Smooth muscle cell (in vitro differentiated cells): Measurements from ENCODE around the gene SLC39A11. TPM values are rescaled to one million over a fixed set of nuclear protein-coding genes. Genes with fewer than 3 reads are reported as not detected.

Experiments
- DNase-seq: peaks from one replicate; lab custom pipeline; 2025; ENCODE audit not compliant: unreplicated experiment; lab: John Stamatoyannopoulos, UW
- H2AFZ ChIP-seq: fragments of 200-600 bp; sonication (generic); 2 replicates; pipeline ENCODE4 v1.6.0; 2016; ENCODE audit warnings: antibody characterized with exemption, low read depth, mild to moderate bottlenecking
- H3F3A ChIP-seq: fragments of 200-600 bp; sonication (generic); 2 replicates; pipeline ENCODE4 v1.6.0; 2017; ENCODE audit warnings: antibody characterized with exemption, low read depth
- H3K27ac ChIP-seq: fragments of 200-600 bp; sonication (generic); 2 replicates; pipeline ENCODE4 v1.5.1; 2016; ENCODE audit warnings: low read depth, mild to moderate bottlenecking
- H3K27me3 ChIP-seq: fragments of 200-600 bp; sonication (generic); 2 replicates; pipeline ENCODE4 v1.6.1; 2016; ENCODE audit warnings: low read depth, mild to moderate bottlenecking
- H3K36me3 ChIP-seq: fragments of 200-600 bp; sonication (generic); 2 replicates; pipeline ENCODE4 v1.5.1; 2016; ENCODE audit warnings: low read depth
- H3K4me1 ChIP-seq: fragments of 200-600 bp; sonication (generic); 2 replicates; pipeline ENCODE4 v1.5.1; 2016; ENCODE audit warnings: low read depth
- H3K4me2 ChIP-seq: fragments of 200-600 bp; sonication (generic); 2 replicates; pipeline ENCODE4 v1.6.0; 2016; ENCODE audit warnings: mild to moderate bottlenecking
- H3K4me3 ChIP-seq: fragments of 200-600 bp; sonication (generic); 2 replicates; pipeline ENCODE4 v1.5.1; 2016; ENCODE audit warnings: mild to moderate bottlenecking
- H3K79me2 ChIP-seq: fragments of 200-600 bp; sonication (generic); 2 replicates; pipeline ENCODE4 v1.6.0; 2016; ENCODE audit warnings: low read depth, mild to moderate bottlenecking
- H3K9ac ChIP-seq: fragments of 200-600 bp; sonication (generic); 2 replicates; pipeline ENCODE4 v1.6.0; 2016; ENCODE audit warnings: low read depth
- H3K9me3 ChIP-seq: fragments of 200-600 bp; sonication (generic); replicated peaks from 2 replicates; pipeline ENCODE4 v1.5.1; 2016; ENCODE audit warnings: low read depth
- H4K20me1 ChIP-seq: fragments of 200-600 bp; sonication (generic); 2 replicates; pipeline ENCODE4 v1.6.0; 2016; ENCODE audit warnings: low read depth
- WGBS: methylation state at CpG from one replicate; pipeline ENCODE4 v1.1.7; 2016; ENCODE audit warnings: low lambda C conversion rate; 5-methylcytosine and 5-hydroxymethylcytosine counted together
- polyA plus RNA-seq: library from polyadenylated mRNA; unstranded; fragments of >200 nt; fragmentation: Nextera tagmentation; extraction: Ambion mirVana; gene quantifications from 2 replicates; pipeline ENCODE4 v1.2.1, GENCODE V29; 2016
- total RNA-seq: library from RNA; depleted of rRNA; stranded (reverse); fragments of >200 nt; gene quantifications from 2 replicates; pipeline ENCODE4 v1.2.3, GENCODE V29; 2014
- TF ChIP-seq, protein P1 (sequence below): fragments of 200-600 bp; sonication (generic); IDR thresholded peaks from 2 replicates; pipeline ENCODE4 v1.5.1; 2017; ENCODE audit warnings: borderline replicate concordance, mild to moderate bottlenecking, antibody characterized with exemption; ENCODE audit not compliant: insufficient read depth, poor library complexity, severe bottlenecking

Gene SLC39A11
- total and polyA plus RNA-seq, 2 experiments from 2014 or later: 9.2 to 36.7 TPM

GRCh38 chr17:72726936-72727335, 365.6 kb downstream of the SLC39A11 start:
- Histone ChIP-seq H3K27ac (no peak overlapping the region), H3K9me3 (no peaks in the 10 kb centered on the region), H3K4me2 (no peak overlapping the region), H3K9ac (no peak overlapping the region), H3K4me3 (no peak overlapping the region), H3K4me1 (no peaks in the 10 kb centered on the region), H4K20me1 (no peaks in the 10 kb centered on the region), H3K36me3 (no peaks in the 10 kb centered on the region), H2AFZ (no peak overlapping the region), H3K79me2 (no peaks in the 10 kb centered on the region), H3K27me3 (no peaks in the 10 kb centered on the region), H3F3A (peaks cover 4% of the 10 kb centered on the region)
- no peak for DNase-seq
- TF ChIP-seq, protein P1, sequence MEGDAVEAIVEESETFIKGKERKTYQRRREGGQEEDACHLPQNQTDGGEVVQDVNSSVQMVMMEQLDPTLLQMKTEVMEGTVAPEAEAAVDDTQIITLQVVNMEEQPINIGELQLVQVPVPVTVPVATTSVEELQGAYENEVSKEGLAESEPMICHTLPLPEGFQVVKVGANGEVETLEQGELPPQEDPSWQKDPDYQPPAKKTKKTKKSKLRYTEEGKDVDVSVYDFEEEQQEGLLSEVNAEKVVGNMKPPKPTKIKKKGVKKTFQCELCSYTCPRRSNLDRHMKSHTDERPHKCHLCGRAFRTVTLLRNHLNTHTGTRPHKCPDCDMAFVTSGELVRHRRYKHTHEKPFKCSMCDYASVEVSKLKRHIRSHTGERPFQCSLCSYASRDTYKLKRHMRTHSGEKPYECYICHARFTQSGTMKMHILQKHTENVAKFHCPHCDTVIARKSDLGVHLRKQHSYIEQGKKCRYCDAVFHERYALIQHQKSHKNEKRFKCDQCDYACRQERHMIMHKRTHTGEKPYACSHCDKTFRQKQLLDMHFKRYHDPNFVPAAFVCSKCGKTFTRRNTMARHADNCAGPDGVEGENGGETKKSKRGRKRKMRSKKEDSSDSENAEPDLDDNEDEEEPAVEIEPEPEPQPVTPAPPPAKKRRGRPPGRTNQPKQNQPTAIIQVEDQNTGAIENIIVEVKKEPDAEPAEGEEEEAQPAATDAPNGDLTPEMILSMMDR: no peak
- 70% methylated on average over 9 of the region's 9 CpGs for WGBS

DNA sequence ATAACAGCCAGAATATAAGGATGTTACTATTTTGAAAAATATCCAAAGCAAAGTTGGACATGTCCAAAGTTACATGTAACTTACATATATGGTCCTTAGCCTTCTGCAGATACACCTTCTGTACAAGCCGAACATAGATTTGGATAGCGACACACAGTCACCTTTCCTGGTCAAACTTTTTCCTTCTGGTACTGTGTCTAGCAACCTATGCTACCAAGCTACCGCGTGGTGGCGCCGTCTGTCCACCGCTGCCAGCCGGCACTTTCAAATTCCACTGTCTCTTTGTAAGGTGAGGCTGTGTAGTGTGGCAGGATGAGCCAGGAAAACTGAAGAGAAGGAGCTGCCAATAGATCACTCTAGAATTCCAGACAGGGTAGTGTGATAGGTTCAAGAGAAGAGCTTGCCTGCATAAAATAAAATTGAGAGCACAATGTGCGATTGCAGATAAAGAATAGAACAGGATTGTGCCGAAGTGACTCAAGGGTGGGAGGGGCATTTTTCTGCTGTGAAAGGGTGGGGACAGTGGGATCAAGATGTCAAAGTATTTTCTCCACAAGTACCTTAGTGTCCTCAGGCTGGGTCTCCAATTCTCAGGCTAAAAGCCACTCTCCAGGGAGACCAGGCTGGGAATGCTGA, 366.9 kb downstream of the SLC39A11 start:
- H3F3A ChIP-seq: peaks cover 4% of the 10 kb centered on the region
- no peaks in the 10 kb centered on the region for H3K4me1 ChIP-seq
- H3K27ac ChIP-seq: no peak overlapping the region
- H2AFZ ChIP-seq: no peak overlapping the region
- no peaks in the 10 kb centered on the region for H3K36me3 ChIP-seq
- no peak overlapping the region for H3K4me3 ChIP-seq
- no peaks in the 10 kb centered on the region for H3K9me3 ChIP-seq
- H3K27me3 ChIP-seq: no peaks in the 10 kb centered on the region
- no peaks in the 10 kb centered on the region for H4K20me1 ChIP-seq
- no peak overlapping the region for H3K9ac ChIP-seq
- WGBS: 23% methylated on average over 10 of the region's 10 CpGs
- DNase-seq: no peak
- H3K4me2 ChIP-seq: no peak overlapping the region
- H3K79me2 ChIP-seq: no peaks in the 10 kb centered on the region
- TF ChIP-seq, protein P1: peak; percentile 83

- peaks cover 3% of the 10 kb centered on the region for H3K4me1 ChIP-seq
- TF ChIP-seq, protein P1: no peak
- H3K27ac ChIP-seq: peak overlapping the region; percentile 40
- no peaks in the 10 kb centered on the region for H3K36me3 ChIP-seq
- H3K9ac ChIP-seq: no peak overlapping the region
- no peaks in the 10 kb centered on the region for H3K9me3 ChIP-seq
- H3K4me2 ChIP-seq: no peak overlapping the region
- no peak overlapping the region for H2AFZ ChIP-seq
- 58% methylated on average over 2 of the region's 2 CpGs for WGBS
- no peak overlapping the region for H3K4me3 ChIP-seq
- no peak for DNase-seq
- no peaks in the 10 kb centered on the region for H3K79me2 ChIP-seq
- H3F3A ChIP-seq: peaks cover 4% of the 10 kb centered on the region
- H4K20me1 ChIP-seq: no peaks in the 10 kb centered on the region
- no peaks in the 10 kb centered on the region for H3K27me3 ChIP-seq
Observed at GRCh38 chr17:72724267-72724666, 368.2 kb downstream of the SLC39A11 start.

DNA sequence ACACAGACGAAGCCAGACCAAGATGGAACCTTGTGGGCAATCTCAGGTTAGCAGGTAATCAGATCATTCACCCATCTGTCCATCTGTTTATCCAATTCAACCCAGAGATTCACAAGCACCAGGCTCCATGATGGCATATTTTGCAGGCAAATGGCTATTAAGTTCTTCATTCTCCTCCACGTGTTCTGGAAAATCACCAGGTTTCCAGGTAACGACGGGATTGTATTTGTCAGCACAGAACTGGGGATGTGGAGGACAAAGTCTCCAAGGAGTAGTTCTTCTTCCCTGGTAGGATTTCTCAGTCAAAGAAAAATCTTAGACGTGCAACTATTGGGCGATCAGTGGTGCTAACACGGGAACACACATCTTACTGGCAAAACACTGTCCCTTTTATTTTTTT, 368.8 kb downstream of the SLC39A11 start:
- Histone ChIP-seq H3K36me3 (no peaks in the 10 kb centered on the region), H2AFZ (no peak overlapping the region), H3K4me2 (no peak overlapping the region), H3K27ac (no peak overlapping the region), H3K4me3 (no peak overlapping the region), H3K9me3 (no peaks in the 10 kb centered on the region), H3K27me3 (no peaks in the 10 kb centered on the region), H3K79me2 (no peaks in the 10 kb centered on the region), H4K20me1 (no peaks in the 10 kb centered on the region), H3K4me1 (peaks cover 3% of the 10 kb centered on the region), H3K9ac (no peak overlapping the region), H3F3A (peaks cover 4% of the 10 kb centered on the region)
- WGBS: 84% methylated on average over 7 of the region's 7 CpGs
- DNase-seq: no peak
- TF ChIP-seq, protein P1: no peak
